ENCODE results near the gene RPUSD4.

DNA sequence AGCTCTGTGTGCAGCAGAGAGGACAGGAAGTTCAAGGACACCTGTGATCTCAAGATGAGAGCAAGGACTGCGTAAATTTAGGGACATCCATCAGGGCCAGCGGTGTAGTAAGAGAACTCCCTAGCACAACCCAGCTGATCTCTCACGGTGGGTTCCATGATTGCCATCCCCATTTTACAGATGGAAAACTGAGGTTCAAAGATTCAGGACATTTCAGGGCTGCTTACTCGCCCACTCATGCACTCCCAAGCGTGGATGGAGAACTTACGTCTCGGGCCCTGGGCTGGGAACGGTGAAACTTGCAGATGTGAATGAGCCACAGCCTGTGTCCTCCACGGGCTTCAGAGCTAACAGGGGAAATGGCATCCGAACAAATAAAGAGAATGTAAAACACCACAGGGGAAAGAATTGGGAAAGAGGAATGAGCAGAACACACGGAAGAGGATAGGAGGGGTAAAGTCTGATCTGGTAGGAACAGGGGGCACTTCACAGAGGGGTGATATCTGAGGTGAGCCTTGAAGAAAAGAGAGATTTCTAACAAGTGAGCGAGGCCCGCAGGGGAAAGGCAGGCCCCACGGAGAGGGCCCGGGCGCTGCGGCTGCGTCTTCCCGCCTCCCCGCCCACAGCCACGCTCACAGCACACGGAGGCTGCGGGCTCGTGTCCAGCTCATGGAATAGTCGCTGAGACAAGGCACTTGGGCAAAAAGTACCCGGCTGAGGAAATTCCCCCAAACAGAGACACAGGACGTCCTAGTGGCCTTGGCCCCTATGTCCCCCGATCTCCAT, 55.9 kb downstream of the RPUSD4 start:
- TF ChIP-seq, protein P1, sequence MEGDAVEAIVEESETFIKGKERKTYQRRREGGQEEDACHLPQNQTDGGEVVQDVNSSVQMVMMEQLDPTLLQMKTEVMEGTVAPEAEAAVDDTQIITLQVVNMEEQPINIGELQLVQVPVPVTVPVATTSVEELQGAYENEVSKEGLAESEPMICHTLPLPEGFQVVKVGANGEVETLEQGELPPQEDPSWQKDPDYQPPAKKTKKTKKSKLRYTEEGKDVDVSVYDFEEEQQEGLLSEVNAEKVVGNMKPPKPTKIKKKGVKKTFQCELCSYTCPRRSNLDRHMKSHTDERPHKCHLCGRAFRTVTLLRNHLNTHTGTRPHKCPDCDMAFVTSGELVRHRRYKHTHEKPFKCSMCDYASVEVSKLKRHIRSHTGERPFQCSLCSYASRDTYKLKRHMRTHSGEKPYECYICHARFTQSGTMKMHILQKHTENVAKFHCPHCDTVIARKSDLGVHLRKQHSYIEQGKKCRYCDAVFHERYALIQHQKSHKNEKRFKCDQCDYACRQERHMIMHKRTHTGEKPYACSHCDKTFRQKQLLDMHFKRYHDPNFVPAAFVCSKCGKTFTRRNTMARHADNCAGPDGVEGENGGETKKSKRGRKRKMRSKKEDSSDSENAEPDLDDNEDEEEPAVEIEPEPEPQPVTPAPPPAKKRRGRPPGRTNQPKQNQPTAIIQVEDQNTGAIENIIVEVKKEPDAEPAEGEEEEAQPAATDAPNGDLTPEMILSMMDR (IDR thresholded peaks at IDR 0.05), result no peak
- TF ChIP-seq POLR2A (IDR thresholded peaks at IDR 0.05), result no peak

All from vagina (tissue), 2 donors.